K562 (cell line): Measurements from ENCODE around the gene PAK1IP1. TPM values are rescaled to one million over a fixed set of nuclear protein-coding genes. Genes with fewer than 3 reads are reported as not detected.
A peak's percentile ranks its signal among the peaks of the same experiment; 100 is the strongest.

ENCODE experiments used
- BCOR ChIP-seq: fragments of 450-650 bp; IDR thresholded peaks from 2 replicates; pipeline ENCODE4 v1.6.1; 2016
- CEBPZ ChIP-seq: fragments of 150-350 bp; IDR thresholded peaks from 2 replicates; pipeline ENCODE4 v1.6.1; 2014; ENCODE audit warnings: low read depth, mild to moderate bottlenecking, low read length, borderline replicate concordance
- CREB5 ChIP-seq: fragments of 250-450 bp; sonication (Bioruptor Pico); IDR thresholded peaks from 2 replicates; pipeline ENCODE4 v1.5.0; 2020; ENCODE audit warnings: mild to moderate bottlenecking
- FUS ChIP-seq: fragments of 200-400 bp; formaldehyde crosslinking; optimal IDR thresholded peaks from 2 replicates; pipeline ENCODE3; 2017; ENCODE audit warnings: low read depth, low read length
- GABPA ChIP-seq: fragments of 200-800 bp; sonication (Bioruptor generic); conservative IDR thresholded peaks from 2 replicates; pipeline ENCODE4 v1.6.1; 2016; ENCODE audit warnings: low read depth, missing genetic modification characterization, missing compliant biosample characterization
- HDAC8 ChIP-seq: fragments of 450-650 bp; IDR thresholded peaks from 2 replicates; pipeline ENCODE4 v1.6.1; 2016; ENCODE audit warnings: mild to moderate bottlenecking, missing genetic modification characterization, moderate library complexity, missing compliant biosample characterization
- HEY1 ChIP-seq: fragments of 250-450 bp; sonication (Bioruptor Pico); IDR thresholded peaks from 2 replicates; pipeline ENCODE4 v1.5.0; 2020; ENCODE audit warnings: mild to moderate bottlenecking, moderate library complexity, borderline replicate concordance
- ILF3 ChIP-seq: fragments of 450-650 bp; IDR thresholded peaks from 2 replicates; pipeline ENCODE4 v1.6.1; 2018; ENCODE audit warnings: antibody characterized with exemption, mild to moderate bottlenecking, moderate library complexity, borderline replicate concordance
- KDM5B ChIP-seq: fragments of 200-600 bp; sonication (generic); IDR thresholded peaks from 2 replicates; pipeline ENCODE4 v1.6.1; 2012; ENCODE audit warnings: low read depth, mild to moderate bottlenecking, moderate library complexity, low read length, control low read depth, inconsistent platforms; ENCODE audit not compliant: insufficient replicate concordance
- MLX ChIP-seq, 2 experiments: fragments of 450-650 bp in 1 of 2; sonication (generic) in 1 of 2; formaldehyde crosslinking; conservative IDR thresholded peaks; 2 replicates each; pipeline versions ENCODE4 v1.4.0 to v1.8.1; 2020 to 2022; ENCODE audit warnings: mild to moderate bottlenecking in 1 of 2, missing genetic modification reagents in 1 of 2
- NR4A1 ChIP-seq, 2 experiments: fragments of 250-450 bp in 1 of 2; fragments of 450-650 bp in 1 of 2; sonication (Bioruptor Pico) in 1 of 2; IDR thresholded peaks; 2 replicates each; pipeline versions ENCODE4 v1.4.0 to v1.6.1; 2016 to 2020; ENCODE audit warnings: mild to moderate bottlenecking in 2 of 2, missing compliant biosample characterization in 1 of 2, missing genetic modification characterization in 1 of 2, moderate library complexity in 1 of 2
- RBFOX2 ChIP-seq: fragments of 200-400 bp; formaldehyde crosslinking; IDR thresholded peaks from 2 replicates; pipeline ENCODE4 v1.6.1; 2017; ENCODE audit warnings: low read depth, mild to moderate bottlenecking, low read length, moderate library complexity
- SAFB ChIP-seq: fragments of 200-400 bp; formaldehyde crosslinking; IDR thresholded peaks from 2 replicates; pipeline ENCODE4 v1.6.1; 2017; ENCODE audit warnings: low read depth, low read length, borderline replicate concordance
- TAF9B ChIP-seq: fragments of 450-650 bp; IDR thresholded peaks from 2 replicates; pipeline ENCODE4 v1.6.1; 2018; ENCODE audit warnings: mild to moderate bottlenecking; ENCODE audit not compliant: partially characterized antibody
- TEAD1 ChIP-seq, 2 experiments: fragments of 450-650 bp in 1 of 2; sonication (generic) in 1 of 2; formaldehyde crosslinking; IDR thresholded peaks; 2 replicates each; pipeline versions ENCODE4 v1.4.0 to v1.8.0; 2020 to 2022; ENCODE audit warnings: mild to moderate bottlenecking in 2 of 2, missing genetic modification reagents in 1 of 2
- TSHZ1 ChIP-seq: fragments of 250-450 bp; sonication (Bioruptor Pico); IDR thresholded peaks from 2 replicates; pipeline ENCODE4 v1.4.0; 2020; ENCODE audit warnings: mild to moderate bottlenecking, moderate library complexity
- ZBED1 ChIP-seq: IDR thresholded peaks from 2 replicates; pipeline ENCODE4 v1.6.1; 2014
- ZNF316 ChIP-seq: fragments of 450-650 bp; IDR thresholded peaks from 2 replicates; pipeline ENCODE4 v1.6.1; 2016
- polyA plus RNA-seq, 8 experiments: library from polyadenylated mRNA; depleted of rRNA in 4 of 8; stranded (reverse) in 5 of 8; unstranded in 3 of 8; fragments of >200 nt; fragmentation: Nextera tagmentation in 2 of 8; fragmentation: Illumina TruSeq in 1 of 8; extraction: Ambion mirVana in 2 of 8; extraction: Trizol in 1 of 8; gene quantifications; 2 replicates each; pipeline versions ENCODE4 v1.2.1 to v1.2.3, GENCODE V29; 2011 to 2014; ENCODE audit warnings: inconsistent platforms in 1 of 8, missing spikeins in 1 of 8
- total RNA-seq, 7 experiments: library from RNA; depleted of rRNA in 6 of 7; stranded (reverse); fragments of >200 nt in 6 of 7; fragmentation: Illumina TruSeq in 2 of 7; extraction: Trizol in 2 of 7; gene quantifications; 2 replicates each; pipeline versions ENCODE4 v1.2.1 to v1.2.3, GENCODE V29; 2011 to 2021; ENCODE audit warnings: low replicate concordance in 1 of 7

The PAK1IP1 gene
- total and polyA plus RNA-seq, 9 of the 15 experiments (the other 6 are each of a cell fraction or from before 2014, with no cell fraction given) = 50.0 to 200 (median 87.0) TPM

- TF ChIP-seq CEBPZ = no peak
- TF ChIP-seq KDM5B = peak; percentile 89
- peak; percentile 97 for TF ChIP-seq RBFOX2
- TF ChIP-seq SAFB = 0 out of 2 replicates have a peak, but pooled peaks have one; percentile 51
- TF ChIP-seq BCOR = no peak
- peak; percentile 80; the same call in 1 of the 2 replicates for TF ChIP-seq ZBED1
- TF ChIP-seq NR4A1 (CRISPR knock-in tag; IDR thresholded peaks at IDR 0.05) = no peak; the same call in 1 of the 2 replicates
- TF ChIP-seq NR4A1 (tag; IDR thresholded peaks at IDR 0.05) = no peak
- TF ChIP-seq ILF3 = no peak
- TF ChIP-seq MLX (CRISPR knock-in tag; conservative IDR thresholded peaks at IDR 0.05) = no peak
- no peak for TF ChIP-seq ZNF316
- TF ChIP-seq FUS = no peak
- TF ChIP-seq HDAC8 (tag) = no peak
- TF ChIP-seq TAF9B = peak; percentile 87
- peak; percentile 89 for TF ChIP-seq GABPA (tag)
- no peak for TF ChIP-seq CREB5 (CRISPR knock-in tag)
- TF ChIP-seq HEY1 (CRISPR knock-in tag) = no peak
- TF ChIP-seq TEAD1 (CRISPR knock-in tag; IDR thresholded peaks at IDR 0.05) = peak in 1 of 2 experiments; percentile 95; a peak in 2 of 4 replicates
- no peak for TF ChIP-seq TSHZ1 (CRISPR knock-in tag)
These were observed 28.2 kb downstream of the PAK1IP1 start, which contains the start of gene TMEM14C (continued) for GRCh38 chr6:10722820-10723566.
